Fibroblast of villous mesenchyme (primary cell): ENCODE data around the gene HCFC1R1. TPM values are rescaled to one million over a fixed set of nuclear protein-coding genes. Genes with fewer than 3 reads are reported as not detected.

Experiments
- DNase-seq: peaks from one replicate; pipeline ENCODE4 v3.0.0-alpha.2; 2010; ENCODE audit warnings: low read depth
- H3K4me3 ChIP-seq: 2 replicates; pipeline ENCODE4 v1.5.1; 2011; ENCODE audit warnings: low read depth, mild to moderate bottlenecking, low read length
- total RNA-seq: library from RNA; depleted of rRNA; stranded (reverse); fragments of >200 nt; gene quantifications from 2 replicates; pipeline ENCODE4 v1.2.3, GENCODE V29; 2012
- TF ChIP-seq, protein P1 (sequence below): IDR thresholded peaks from 2 replicates; pipeline ENCODE4 v1.5.1; 2012; ENCODE audit warnings: low read depth, mild to moderate bottlenecking, low read length; ENCODE audit not compliant: insufficient read depth

Gene HCFC1R1
- total RNA-seq, 1 donor: 28.1 TPM

DNA sequence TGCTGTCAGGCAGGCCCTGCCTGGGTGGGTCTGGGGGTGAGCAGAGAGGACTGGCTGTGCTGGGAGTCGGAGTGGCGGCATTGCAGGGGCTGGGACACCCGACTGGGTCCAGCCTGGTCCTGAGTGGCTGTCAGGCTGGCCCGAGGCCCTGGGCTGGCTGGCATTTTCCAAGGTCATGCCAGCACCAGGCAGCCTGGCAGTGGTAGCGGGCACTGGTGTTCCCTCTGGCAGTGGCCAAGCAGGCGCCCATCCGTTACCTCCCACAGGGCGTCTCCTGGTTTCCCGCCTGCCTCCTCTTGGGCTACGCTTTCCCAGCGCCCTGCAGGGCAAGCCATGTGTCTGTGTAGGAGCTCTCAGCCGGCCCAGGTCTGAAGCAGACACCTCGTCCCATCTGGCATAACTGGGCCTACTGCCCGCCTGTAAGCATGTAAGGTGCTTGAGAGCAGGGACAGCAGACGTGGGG, 37.8 kb downstream of the HCFC1R1 start:
- H3K4me3 ChIP-seq: no peak overlapping the region
- TF ChIP-seq, protein P1, sequence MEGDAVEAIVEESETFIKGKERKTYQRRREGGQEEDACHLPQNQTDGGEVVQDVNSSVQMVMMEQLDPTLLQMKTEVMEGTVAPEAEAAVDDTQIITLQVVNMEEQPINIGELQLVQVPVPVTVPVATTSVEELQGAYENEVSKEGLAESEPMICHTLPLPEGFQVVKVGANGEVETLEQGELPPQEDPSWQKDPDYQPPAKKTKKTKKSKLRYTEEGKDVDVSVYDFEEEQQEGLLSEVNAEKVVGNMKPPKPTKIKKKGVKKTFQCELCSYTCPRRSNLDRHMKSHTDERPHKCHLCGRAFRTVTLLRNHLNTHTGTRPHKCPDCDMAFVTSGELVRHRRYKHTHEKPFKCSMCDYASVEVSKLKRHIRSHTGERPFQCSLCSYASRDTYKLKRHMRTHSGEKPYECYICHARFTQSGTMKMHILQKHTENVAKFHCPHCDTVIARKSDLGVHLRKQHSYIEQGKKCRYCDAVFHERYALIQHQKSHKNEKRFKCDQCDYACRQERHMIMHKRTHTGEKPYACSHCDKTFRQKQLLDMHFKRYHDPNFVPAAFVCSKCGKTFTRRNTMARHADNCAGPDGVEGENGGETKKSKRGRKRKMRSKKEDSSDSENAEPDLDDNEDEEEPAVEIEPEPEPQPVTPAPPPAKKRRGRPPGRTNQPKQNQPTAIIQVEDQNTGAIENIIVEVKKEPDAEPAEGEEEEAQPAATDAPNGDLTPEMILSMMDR: no peak
- DNase-seq: no peak

DNA sequence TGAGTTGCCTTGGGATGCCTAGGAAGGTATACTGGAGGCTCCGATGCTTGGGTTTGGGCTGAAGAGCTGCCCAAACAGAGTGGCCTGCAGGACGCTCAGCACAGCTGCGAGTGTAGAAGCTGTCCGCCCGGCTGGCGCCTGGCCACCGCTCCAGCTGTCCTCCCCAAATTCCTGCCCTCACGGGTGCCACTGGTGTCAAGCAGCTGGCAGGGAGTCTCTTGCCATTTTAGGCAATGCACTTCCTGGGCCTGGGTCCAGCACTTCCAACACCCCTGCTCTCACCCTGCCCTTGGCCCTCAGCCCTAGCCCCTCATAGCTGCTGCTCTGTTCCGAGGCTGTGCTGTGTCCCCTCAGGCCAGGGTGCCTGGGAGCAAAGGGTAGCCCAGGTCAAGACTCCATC, 38.3 kb downstream of the HCFC1R1 start:
- H3K4me3 ChIP-seq: no peak overlapping the region
- TF ChIP-seq, protein P1: no peak
- no peak for DNase-seq

DNA sequence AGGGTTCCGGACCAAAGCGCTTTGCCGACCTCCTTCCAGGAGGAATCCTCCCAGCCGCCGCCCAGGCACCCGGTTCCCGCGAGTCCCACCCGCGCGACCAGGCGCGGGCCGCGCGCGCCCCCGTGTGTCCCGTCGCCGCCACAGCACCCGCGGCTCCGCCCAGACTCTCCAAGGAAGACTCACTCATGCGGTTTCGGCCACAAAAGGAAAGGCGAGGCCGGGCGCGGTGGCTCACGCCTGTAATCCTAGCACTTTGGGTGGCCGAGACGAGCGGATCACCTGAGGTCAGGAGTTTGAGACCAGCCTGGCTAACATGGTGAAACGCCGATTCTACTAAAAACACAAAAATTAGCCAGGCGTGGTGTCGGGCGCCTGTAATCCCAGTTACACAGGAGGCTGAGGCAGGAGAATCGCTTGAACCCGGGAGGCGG, 40.0 kb downstream of the HCFC1R1 start:
- H3K4me3 ChIP-seq: peak overlapping the region; percentile 37
- DNase-seq: peak; percentile 73
- TF ChIP-seq, protein P1: peak; percentile 81

DNA sequence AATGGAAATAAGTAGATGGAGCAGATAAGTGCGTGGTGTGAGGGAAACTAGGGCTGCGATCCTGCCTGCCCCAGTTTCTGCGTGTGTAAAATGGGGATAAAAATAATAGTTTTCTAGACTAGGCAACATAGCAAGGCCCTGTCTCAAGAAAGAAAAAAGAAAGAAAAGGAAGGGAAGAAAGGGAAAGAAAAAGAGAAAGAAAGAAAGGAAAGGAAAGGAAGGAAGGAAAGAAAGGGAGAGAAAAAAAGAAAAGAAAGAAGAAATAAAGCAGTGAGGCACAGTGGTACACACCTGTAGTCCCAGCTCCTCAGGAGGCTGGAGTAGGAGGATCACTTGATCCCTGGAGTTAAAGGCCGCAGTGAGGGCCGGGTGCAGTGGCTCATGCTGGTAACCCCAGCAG, 41.3 kb downstream of the HCFC1R1 start:
- H3K4me3 ChIP-seq: no peak overlapping the region
- no peak for DNase-seq
- TF ChIP-seq, protein P1: no peak

DNA sequence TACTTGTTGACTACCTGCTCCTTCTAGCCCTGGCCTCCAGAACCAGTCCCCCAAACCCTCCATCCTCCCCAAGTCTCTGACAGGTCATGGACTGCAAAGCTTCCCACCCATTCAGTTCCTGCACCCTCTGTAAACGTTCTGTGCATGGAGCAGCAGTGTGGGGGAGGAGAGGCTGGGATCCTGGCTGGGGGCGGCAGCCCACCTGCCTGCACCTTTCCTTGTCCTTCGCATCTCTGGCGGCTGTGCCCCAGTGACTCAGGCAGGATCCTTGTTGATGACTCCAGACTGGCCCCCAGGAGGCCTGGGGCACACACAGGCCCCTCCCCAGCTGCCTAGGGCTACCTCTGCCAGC, 41.9 kb downstream of the HCFC1R1 start:
- H3K4me3 ChIP-seq: no peak overlapping the region
- DNase-seq: no peak
- TF ChIP-seq, protein P1: no peak

DNA sequence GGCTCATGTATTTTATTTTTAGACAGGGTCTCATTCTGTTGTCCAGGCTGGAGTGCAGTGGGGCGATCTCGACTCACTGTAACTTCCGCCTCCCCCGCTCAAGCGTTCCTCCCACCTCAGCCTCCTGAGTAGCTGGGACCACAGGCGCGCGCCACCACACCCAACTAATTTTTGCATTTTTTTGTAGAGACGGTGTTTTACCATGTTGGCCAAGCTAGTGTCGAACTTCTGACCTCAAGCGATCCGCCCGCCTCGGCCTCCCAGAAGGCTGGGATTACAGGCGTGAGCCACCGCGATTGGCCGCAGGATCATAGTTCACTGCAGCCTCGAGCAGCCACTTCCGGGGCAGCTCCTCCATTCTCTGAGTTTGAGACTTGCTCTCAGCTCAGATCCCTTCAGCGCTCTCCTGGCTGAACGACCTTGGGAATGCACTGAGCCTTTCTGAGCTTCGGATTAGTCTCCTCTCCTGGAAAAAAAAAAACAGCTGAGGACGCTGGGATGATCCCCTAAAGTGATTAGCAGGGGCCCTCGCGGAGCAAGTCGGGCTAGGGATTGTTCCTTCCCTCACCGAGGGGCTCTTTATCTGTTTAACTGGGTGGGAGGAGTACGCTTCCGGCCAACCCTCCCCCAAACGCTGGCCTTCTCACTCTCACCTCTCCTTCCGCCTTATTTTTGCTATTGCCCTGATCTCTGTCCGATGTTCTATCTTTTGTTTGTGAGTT, 42.4 kb downstream of the HCFC1R1 start:
- TF ChIP-seq, protein P1: no peak
- H3K4me3 ChIP-seq: peak overlapping the region; percentile 79

More for the DNA sequence above, 42.4 kb downstream of the HCFC1R1 start:
- DNase-seq: no peak
